KOPT-K1 (cell line): ENCODE measurements around the gene COG1.

Experiments
- H3K27ac ChIP-seq: fragments of 200-600 bp; sonication (generic); 2 replicates; pipeline ENCODE4 v1.5.1; 2016; ENCODE audit warnings: antibody characterized with exemption, mild to moderate bottlenecking, low read depth, low read length; ENCODE audit not compliant: poor library complexity, severe bottlenecking
- H3K36me3 ChIP-seq: fragments of 200-600 bp; sonication (generic); 2 replicates; pipeline ENCODE4 v1.5.1; 2017; ENCODE audit warnings: antibody characterized with exemption, mild to moderate bottlenecking, low read length, moderate library complexity; ENCODE audit not compliant: insufficient read depth
- H3K9me3 ChIP-seq: fragments of 200-600 bp; sonication (generic); 2 replicates; pipeline ENCODE4 v1.5.1; 2017; ENCODE audit warnings: antibody characterized with exemption, low read length, mild to moderate bottlenecking; ENCODE audit not compliant: insufficient read depth, poor library complexity, severe bottlenecking

The COG1 gene

GRCh38 chr17:73203135-73203787 lies 10.4 kb downstream of the COG1 start:
- no peaks in the 10 kb centered on the region for H3K9me3 ChIP-seq
- H3K27ac ChIP-seq: peak overlapping the region; percentile 38
- peaks cover 96% of the 10 kb centered on the region for H3K36me3 ChIP-seq

- peak overlapping the region; percentile 38 for H3K27ac ChIP-seq
- H3K36me3 ChIP-seq: peaks cover 96% of the 10 kb centered on the region
- H3K9me3 ChIP-seq: no peaks in the 10 kb centered on the region
These were observed 11.1 kb downstream of the COG1 start for GRCh38 chr17:73203788-73204479.

- H3K36me3 ChIP-seq: peaks cover 96% of the 10 kb centered on the region
- no peaks in the 10 kb centered on the region for H3K9me3 ChIP-seq
- no peak overlapping the region for H3K27ac ChIP-seq
These were observed 12.7 kb downstream of the COG1 start for GRCh38 chr17:73205459-73205961.

- peaks cover 74% of the 10 kb centered on the region for H3K36me3 ChIP-seq
- no peaks in the 10 kb centered on the region for H3K9me3 ChIP-seq
- H3K27ac ChIP-seq: no peak overlapping the region
These were observed 15.4 kb downstream of the COG1 start for GRCh38 chr17:73208139-73208827.

- Histone ChIP-seq H3K9me3 (no peaks in the 10 kb centered on the region), H3K36me3 (peaks cover 73% of the 10 kb centered on the region), H3K27ac (no peak overlapping the region)
These were observed 16.6 kb downstream of the COG1 start for GRCh38 chr17:73209436-73209835.

- H3K27ac ChIP-seq: no peak overlapping the region
- H3K9me3 ChIP-seq: no peaks in the 10 kb centered on the region
- peaks cover 72% of the 10 kb centered on the region for H3K36me3 ChIP-seq
These were observed 17.3 kb downstream of the COG1 start for GRCh38 chr17:73210002-73210678.

GRCh38 chr17:73211745-73212144 lies 18.9 kb downstream of the COG1 start:
- no peaks in the 10 kb centered on the region for H3K9me3 ChIP-seq
- H3K27ac ChIP-seq: no peak overlapping the region
- H3K36me3 ChIP-seq: peaks cover 70% of the 10 kb centered on the region

GRCh38 chr17:73214008-73214407 lies 21.2 kb downstream of the COG1 start:
- H3K9me3 ChIP-seq: no peaks in the 10 kb centered on the region
- no peak overlapping the region for H3K27ac ChIP-seq
- H3K36me3 ChIP-seq: peaks cover 62% of the 10 kb centered on the region

- Histone ChIP-seq H3K36me3 (peaks cover 53% of the 10 kb centered on the region), H3K9me3 (no peaks in the 10 kb centered on the region), H3K27ac (no peak overlapping the region)
These were observed 22.0 kb downstream of the COG1 start for GRCh38 chr17:73214851-73215250.

GRCh38 chr17:73215447-73215846 lies 22.6 kb downstream of the COG1 start:
- Histone ChIP-seq H3K36me3 (peaks cover 47% of the 10 kb centered on the region), H3K27ac (no peak overlapping the region), H3K9me3 (no peaks in the 10 kb centered on the region)

- H3K27ac ChIP-seq: no peak overlapping the region
- H3K36me3 ChIP-seq: peaks cover 30% of the 10 kb centered on the region
- no peaks in the 10 kb centered on the region for H3K9me3 ChIP-seq
These were observed 30.9 kb downstream of the COG1 start for GRCh38 chr17:73223626-73224230.

- H3K27ac ChIP-seq: no peak overlapping the region
- H3K9me3 ChIP-seq: no peaks in the 10 kb centered on the region
- H3K36me3 ChIP-seq: peaks cover 31% of the 10 kb centered on the region
These were observed 31.4 kb downstream of the COG1 start for GRCh38 chr17:73224237-73224636.

GRCh38 chr17:73224663-73225305 lies 31.9 kb downstream of the COG1 start:
- no peak overlapping the region for H3K27ac ChIP-seq
- no peaks in the 10 kb centered on the region for H3K9me3 ChIP-seq

GRCh38 chr17:73226556-73227172 lies 33.8 kb downstream of the COG1 start:
- H3K27ac ChIP-seq: no peak overlapping the region
- peaks cover 27% of the 10 kb centered on the region for H3K36me3 ChIP-seq
- H3K9me3 ChIP-seq: no peaks in the 10 kb centered on the region

More at GRCh38 chr17:73224663-73225305, 31.9 kb downstream of the COG1 start:
- H3K36me3 ChIP-seq: peaks cover 31% of the 10 kb centered on the region
